Ovary (tissue), 3 donors: Measurements from ENCODE around the gene APOL5.

Experiments
- POLR2A ChIP-seq: fragments of 450-650 bp; IDR thresholded peaks from one replicate; pipeline ENCODE4 v1.6.1; 2017; ENCODE audit warnings: antibody characterized with exemption, mild to moderate bottlenecking, moderate library complexity
- TF ChIP-seq, protein P1 (sequence below), 3 donors: fragments of 450-650 bp in 2 of 3; fragments of 200-600 bp in 1 of 3; IDR thresholded peaks; one replicate each; pipeline versions ENCODE4 v1.5.1 to v1.8.0; 2016 to 2022; ENCODE audit warnings: antibody characterized with exemption in 3 of 3, mild to moderate bottlenecking in 1 of 3
- donor health status: DM: no; HTN: no; CAD: no.

GRCh38 chr22:35735542-35735941, 17.9 kb downstream of the APOL5 start:
- no peak for TF ChIP-seq POLR2A
- TF ChIP-seq, protein P1, sequence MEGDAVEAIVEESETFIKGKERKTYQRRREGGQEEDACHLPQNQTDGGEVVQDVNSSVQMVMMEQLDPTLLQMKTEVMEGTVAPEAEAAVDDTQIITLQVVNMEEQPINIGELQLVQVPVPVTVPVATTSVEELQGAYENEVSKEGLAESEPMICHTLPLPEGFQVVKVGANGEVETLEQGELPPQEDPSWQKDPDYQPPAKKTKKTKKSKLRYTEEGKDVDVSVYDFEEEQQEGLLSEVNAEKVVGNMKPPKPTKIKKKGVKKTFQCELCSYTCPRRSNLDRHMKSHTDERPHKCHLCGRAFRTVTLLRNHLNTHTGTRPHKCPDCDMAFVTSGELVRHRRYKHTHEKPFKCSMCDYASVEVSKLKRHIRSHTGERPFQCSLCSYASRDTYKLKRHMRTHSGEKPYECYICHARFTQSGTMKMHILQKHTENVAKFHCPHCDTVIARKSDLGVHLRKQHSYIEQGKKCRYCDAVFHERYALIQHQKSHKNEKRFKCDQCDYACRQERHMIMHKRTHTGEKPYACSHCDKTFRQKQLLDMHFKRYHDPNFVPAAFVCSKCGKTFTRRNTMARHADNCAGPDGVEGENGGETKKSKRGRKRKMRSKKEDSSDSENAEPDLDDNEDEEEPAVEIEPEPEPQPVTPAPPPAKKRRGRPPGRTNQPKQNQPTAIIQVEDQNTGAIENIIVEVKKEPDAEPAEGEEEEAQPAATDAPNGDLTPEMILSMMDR (IDR thresholded peaks at IDR 0.05) = no peak
